Measurements from ENCODE around the gene NEK3. TPM values are rescaled to one million over a fixed set of nuclear protein-coding genes. Genes with fewer than 3 reads are reported as not detected.
"Not testable (repeated sequence)": the region's sequence is repeated elsewhere in the genome, so short reads cannot be mapped to it uniquely, and the experiment has no call there.

The NEK3 gene
- total and polyA plus RNA-seq, 4 experiments from 2014 or later = 3.4 to 8.2 (median 6.9) TPM

DNA sequence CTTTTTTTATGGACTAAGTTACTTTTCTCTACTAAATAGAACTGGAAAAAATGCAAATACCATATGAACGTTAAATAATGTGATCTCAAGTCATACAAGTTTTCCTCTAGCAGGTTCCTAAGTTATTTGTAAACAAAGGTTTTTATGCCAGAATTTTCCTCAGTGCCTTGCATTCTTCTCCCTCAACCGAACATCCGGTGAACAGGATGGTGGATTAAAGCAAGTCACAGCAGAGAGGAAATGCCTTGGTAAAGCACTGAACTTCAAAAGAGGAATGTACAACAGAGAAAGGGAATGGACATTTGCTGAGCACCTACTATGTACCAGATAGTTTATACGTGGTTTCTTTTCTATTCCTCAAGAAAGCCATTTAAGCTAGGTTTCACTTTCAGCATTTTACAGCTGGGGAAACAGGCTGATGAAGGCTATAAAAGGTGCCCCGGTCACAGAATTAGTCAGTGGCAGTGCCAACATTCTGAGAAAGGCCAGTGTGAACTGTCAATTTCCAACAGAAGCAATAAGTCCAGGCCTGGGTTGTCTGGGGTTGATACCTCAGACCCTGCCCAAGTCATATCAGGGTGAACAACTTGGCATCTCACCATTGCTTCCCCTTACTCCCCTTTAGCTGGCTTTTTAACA is 22.0 kb upstream of the NEK3 start:
- POLR2A ChIA-PET (ENCODE audit: partially characterized antibody); H3K9me3 Mint-ChIP-seq; DNase-seq; CTCF ChIA-PET (ENCODE audit: partially characterized antibody); H3K4me3 Mint-ChIP-seq; H3K4me1 Mint-ChIP-seq; H3K4me1 ChIP-seq (ENCODE audit: insufficient read depth, low read length); H3K27ac Mint-ChIP-seq; intact Hi-C loops (cut with micrococcal nuclease); H3K9me3 ChIP-seq (ENCODE audit: control insufficient read depth in 1 of 2, low read length in 2 of 2); H3K27me3 ChIP-seq (ENCODE audit: insufficient read depth, low read length); H3K27me3 Mint-ChIP-seq; H3K27ac ChIP-seq (ENCODE audit: low read depth, low read length); H3K4me3 ChIP-seq (ENCODE audit: low read length in 2 of 2): not testable (repeated sequence)
- peaks cover 27 to 49% of the 10 kb centered on the region in 2 donors for H3K36me3 Mint-ChIP-seq
- H3K36me3 ChIP-seq (ENCODE audit: insufficient read depth, low read length) = peaks cover 21% of the 10 kb centered on the region

DNA sequence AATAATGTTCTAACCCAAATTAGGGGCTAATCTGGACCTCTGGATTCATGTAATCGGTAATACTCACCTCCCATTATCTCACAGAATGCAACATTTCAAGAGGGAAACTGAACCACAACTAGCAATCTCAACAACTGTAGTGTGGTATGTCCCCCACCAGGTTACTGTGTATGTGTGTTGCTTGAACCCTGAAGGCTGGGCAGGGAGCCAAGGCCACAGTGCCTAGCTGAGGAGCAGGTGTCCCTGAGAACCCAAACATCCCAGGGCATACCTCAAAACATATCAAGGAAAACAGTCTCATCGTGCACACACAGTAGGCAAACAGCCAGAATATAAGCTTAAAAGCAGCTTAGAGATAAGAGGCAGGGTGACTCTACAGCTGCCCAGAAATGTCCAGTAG is 20.5 kb upstream of the NEK3 start:
- peaks cover 17% of the 10 kb centered on the region for H3K36me3 ChIP-seq (ENCODE audit: insufficient read depth, low read length)
- CTCF ChIA-PET (ENCODE audit: partially characterized antibody) = no interaction called here
- H3K4me3 ChIP-seq (ENCODE audit: low read length in 2 of 2) = no peak overlapping the region
- no peaks in the 10 kb centered on the region for H3K9me3 ChIP-seq (ENCODE audit: control insufficient read depth in 1 of 2, low read length in 2 of 2)
- Mint-ChIP-seq H3K27ac (no peak overlapping the region), H3K27me3 (no peaks in the 10 kb centered on the region), H3K36me3 (peaks cover 23 to 51% of the 10 kb centered on the region in 2 donors), H3K9me3 (no peaks in the 10 kb centered on the region), H3K4me1 (peaks cover 0 to 1% (median 0%) of the 10 kb centered on the region in 4 donors), H3K4me3 (no peak overlapping the region)
- H3K27me3 ChIP-seq (ENCODE audit: insufficient read depth, low read length) = no peaks in the 10 kb centered on the region
- no peak overlapping the region for H3K27ac ChIP-seq (ENCODE audit: low read depth, low read length)
- H3K4me1 ChIP-seq (ENCODE audit: insufficient read depth, low read length) = no peaks in the 10 kb centered on the region
- intact Hi-C loops (cut with micrococcal nuclease) = no loop called here
- no peak for DNase-seq
- POLR2A ChIA-PET (ENCODE audit: partially characterized antibody) = no interaction called here

DNA sequence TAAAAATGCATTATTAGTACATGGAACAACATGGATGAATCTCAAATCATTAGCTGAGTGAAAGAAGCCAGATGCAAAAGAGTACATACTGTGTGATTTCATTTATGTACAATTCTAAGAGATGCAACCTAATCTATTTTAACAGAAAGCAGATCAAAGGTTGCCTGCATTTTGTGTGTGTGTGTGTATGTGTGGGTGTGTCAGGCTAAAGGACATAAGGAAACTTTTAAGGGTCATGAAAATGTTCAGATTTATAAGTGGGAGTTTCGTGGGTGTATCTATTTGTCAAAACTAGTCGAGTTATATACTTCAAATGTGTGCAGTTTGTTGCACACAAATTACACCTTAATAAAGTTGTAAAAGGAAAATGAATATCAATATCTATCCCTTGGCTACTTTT is 17.9 kb upstream of the NEK3 start:
- H3K27me3 ChIP-seq (ENCODE audit: insufficient read depth, low read length) = no peaks in the 10 kb centered on the region
- H3K36me3 ChIP-seq (ENCODE audit: insufficient read depth, low read length) = peaks cover 24% of the 10 kb centered on the region
- CTCF ChIA-PET (ENCODE audit: partially characterized antibody) = no interaction called here
- Mint-ChIP-seq H3K27ac (peak overlapping the region in 1 of 7 donors; percentile 81), H3K36me3 (peaks cover 18 to 57% of the 10 kb centered on the region in 2 donors), H3K4me3 (no peak overlapping the region), H3K4me1 (peaks cover 0 to 2% (median under 1%) of the 10 kb centered on the region in 4 donors), H3K27me3 (no peaks in the 10 kb centered on the region), H3K9me3 (no peaks in the 10 kb centered on the region)
- intact Hi-C loops (cut with micrococcal nuclease) = no loop called here
- no peak overlapping the region for H3K4me3 ChIP-seq (ENCODE audit: low read length in 2 of 2)
- DNase-seq = no peak
- no peak overlapping the region for H3K27ac ChIP-seq (ENCODE audit: low read depth, low read length)
- no peaks in the 10 kb centered on the region for H3K9me3 ChIP-seq (ENCODE audit: control insufficient read depth in 1 of 2, low read length in 2 of 2)
- POLR2A ChIA-PET (ENCODE audit: partially characterized antibody) = no interaction called here
- H3K4me1 ChIP-seq (ENCODE audit: insufficient read depth, low read length) = no peaks in the 10 kb centered on the region

DNA sequence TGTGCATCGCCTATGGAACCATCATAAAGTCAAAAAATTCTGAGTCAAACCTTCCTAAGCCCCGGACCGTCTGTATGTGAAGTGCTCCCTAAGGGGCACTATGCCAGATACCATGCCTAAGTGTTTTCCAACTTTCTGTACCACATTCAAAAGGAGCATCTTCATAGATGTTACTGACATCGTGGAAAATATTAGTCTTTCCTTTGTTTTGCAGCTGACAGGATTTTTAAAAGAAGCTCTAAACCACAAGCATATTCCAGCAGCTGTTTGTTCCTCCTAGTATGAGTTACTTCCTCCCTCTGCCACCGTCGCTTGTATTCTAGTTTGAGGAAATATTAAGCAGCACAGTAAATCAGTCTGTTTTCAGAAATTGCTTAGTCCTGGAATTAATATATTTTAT is 14.6 kb upstream of the NEK3 start:
- H3K4me3 Mint-ChIP-seq; H3K27ac ChIP-seq (ENCODE audit: low read depth, low read length); intact Hi-C loops (cut with micrococcal nuclease); H3K9me3 ChIP-seq (ENCODE audit: control insufficient read depth in 1 of 2, low read length in 2 of 2); H3K4me3 ChIP-seq (ENCODE audit: low read length in 2 of 2); H3K9me3 Mint-ChIP-seq; H3K27me3 Mint-ChIP-seq; H3K27me3 ChIP-seq (ENCODE audit: insufficient read depth, low read length); DNase-seq; H3K4me1 Mint-ChIP-seq; H3K4me1 ChIP-seq (ENCODE audit: insufficient read depth, low read length): not testable (repeated sequence)
- ChIA-PET CTCF (ENCODE audit: partially characterized antibody) (interaction anchor here (1.4 kb wide), 1 partner anchor 12 kb away, joined by 3 read pairs; no protein-coding TSS in a partner anchor), POLR2A (ENCODE audit: partially characterized antibody) (interaction anchor here (1.1 kb wide), 1 partner anchor 18 kb away, joined by 3 read pairs; no protein-coding TSS in a partner anchor)
- Mint-ChIP-seq H3K27ac (peak overlapping the region in 5 of 7 donors; percentile 2 to 60 (median 27)), H3K36me3 (peaks cover 13 to 61% of the 10 kb centered on the region in 2 donors)
- peaks cover 20% of the 10 kb centered on the region for H3K36me3 ChIP-seq (ENCODE audit: insufficient read depth, low read length)

DNA sequence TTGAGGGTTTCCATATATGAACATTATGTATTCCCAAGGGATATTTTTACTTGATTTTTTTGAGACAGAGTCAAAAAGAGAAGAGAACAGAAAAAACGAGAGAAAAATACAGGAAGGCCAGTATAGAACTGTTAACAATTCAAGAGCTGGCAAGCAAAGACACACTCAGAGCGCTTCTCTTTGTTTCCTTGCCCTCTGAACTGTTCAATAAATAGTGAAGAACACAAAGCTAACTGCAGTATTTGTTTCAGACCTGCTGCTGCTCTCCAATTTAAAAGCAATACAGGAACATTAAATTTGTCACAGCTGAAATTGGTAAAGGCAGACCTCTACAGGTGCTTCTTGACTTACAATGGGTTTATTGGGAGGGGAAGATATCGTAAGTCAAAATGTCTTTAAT is 14.0 kb upstream of the NEK3 start:
- peak overlapping the region in 2 of 7 donors; percentile 57 to 66 for H3K27ac Mint-ChIP-seq
- Histone ChIP-seq H3K4me3 (ENCODE audit: low read length in 2 of 2) (no peak overlapping the region), H3K27me3 (ENCODE audit: insufficient read depth, low read length) (no peaks in the 10 kb centered on the region), H3K36me3 (ENCODE audit: insufficient read depth, low read length) (peaks cover 20% of the 10 kb centered on the region), H3K4me1 (ENCODE audit: insufficient read depth, low read length) (no peaks in the 10 kb centered on the region), H3K27ac (ENCODE audit: low read depth, low read length) (no peak overlapping the region), H3K9me3 (ENCODE audit: control insufficient read depth in 1 of 2, low read length in 2 of 2) (no peaks in the 10 kb centered on the region)
- no peaks in the 10 kb centered on the region for H3K27me3 Mint-ChIP-seq
- POLR2A ChIA-PET (ENCODE audit: partially characterized antibody) = no interaction called here
- intact Hi-C loops (cut with micrococcal nuclease) = no loop called here
- CTCF ChIA-PET (ENCODE audit: partially characterized antibody) = interaction anchor here (1.3 to 1.4 kb wide), 2 partner anchors 13 to 45 kb away, joined by 3 read pairs; partner anchors contain the start of gene NEK5
- H3K36me3 Mint-ChIP-seq = peaks cover 13 to 65% of the 10 kb centered on the region in 2 donors
- no peak overlapping the region for H3K4me3 Mint-ChIP-seq
- no peaks in the 10 kb centered on the region for H3K9me3 Mint-ChIP-seq
- no peak for DNase-seq
- peaks cover 0 to 2% (median under 1%) of the 10 kb centered on the region in 4 donors for H3K4me1 Mint-ChIP-seq

DNA sequence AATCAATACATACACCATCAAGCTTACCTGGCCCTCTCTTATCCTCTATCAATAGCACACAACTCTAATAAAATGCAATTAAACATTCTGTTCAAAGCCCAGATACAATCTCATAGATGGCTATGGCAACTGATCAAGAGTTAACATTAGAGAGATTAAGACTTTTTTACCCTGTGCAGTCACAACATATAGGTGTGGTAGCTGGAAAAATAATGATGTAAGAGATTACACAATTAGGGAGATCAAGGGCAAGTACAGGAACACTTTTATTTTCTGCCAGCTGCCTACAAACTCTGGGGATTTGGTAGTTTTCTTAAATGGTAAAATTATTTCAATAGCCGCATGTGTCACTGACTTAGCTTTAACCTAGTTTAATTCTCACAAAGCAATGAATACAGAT is 12.3 kb upstream of the NEK3 start:
- H3K27me3 ChIP-seq (ENCODE audit: insufficient read depth, low read length); DNase-seq; H3K27ac ChIP-seq (ENCODE audit: low read depth, low read length); H3K4me3 Mint-ChIP-seq; H3K9me3 ChIP-seq (ENCODE audit: control insufficient read depth in 1 of 2, low read length in 2 of 2); H3K27me3 Mint-ChIP-seq; intact Hi-C loops (cut with micrococcal nuclease); H3K4me3 ChIP-seq (ENCODE audit: low read length in 2 of 2); H3K4me1 Mint-ChIP-seq; H3K9me3 Mint-ChIP-seq; H3K4me1 ChIP-seq (ENCODE audit: insufficient read depth, low read length); CTCF ChIA-PET (ENCODE audit: partially characterized antibody); POLR2A ChIA-PET (ENCODE audit: partially characterized antibody): not testable (repeated sequence)
- peaks cover 14 to 64% of the 10 kb centered on the region in 2 donors for H3K36me3 Mint-ChIP-seq
- H3K27ac Mint-ChIP-seq = peak overlapping the region in 3 of 7 donors; percentile 0 to 63 (median 48)
- H3K36me3 ChIP-seq (ENCODE audit: insufficient read depth, low read length) = peaks cover 11% of the 10 kb centered on the region

DNA sequence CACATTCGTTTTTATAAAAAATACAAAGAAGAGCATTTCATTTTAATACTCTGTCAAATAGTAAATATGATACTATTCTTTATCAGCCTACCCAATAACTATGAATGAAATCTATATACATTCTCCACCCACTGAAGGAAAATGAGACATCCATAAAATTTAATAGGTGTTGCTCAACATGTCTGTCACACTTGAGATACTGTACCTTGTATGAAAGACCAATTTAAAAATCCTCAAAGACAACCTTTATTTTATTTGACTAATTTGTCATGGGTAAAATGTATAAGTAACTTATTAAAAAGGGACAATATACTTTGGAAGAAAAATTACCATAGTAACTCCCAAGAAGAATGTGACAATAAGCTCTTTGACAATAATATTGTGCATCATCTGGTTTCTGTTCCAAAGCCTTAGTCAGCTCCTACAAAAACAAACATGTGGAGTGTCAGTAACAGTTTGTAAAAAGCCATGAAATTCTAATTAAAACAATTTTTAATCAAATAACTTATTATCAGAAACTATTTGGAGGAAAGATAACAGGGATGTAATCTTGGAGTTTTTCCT is 11.5 kb upstream of the NEK3 start:
- H3K4me3 ChIP-seq (ENCODE audit: low read length in 2 of 2); H3K9me3 Mint-ChIP-seq; H3K4me3 Mint-ChIP-seq; H3K9me3 ChIP-seq (ENCODE audit: control insufficient read depth in 1 of 2, low read length in 2 of 2); intact Hi-C loops (cut with micrococcal nuclease); H3K27me3 Mint-ChIP-seq; DNase-seq; POLR2A ChIA-PET (ENCODE audit: partially characterized antibody); H3K4me1 Mint-ChIP-seq; H3K27me3 ChIP-seq (ENCODE audit: insufficient read depth, low read length); H3K4me1 ChIP-seq (ENCODE audit: insufficient read depth, low read length); H3K27ac ChIP-seq (ENCODE audit: low read depth, low read length); H3K27ac Mint-ChIP-seq: not testable (repeated sequence)
- H3K36me3 Mint-ChIP-seq = peaks cover 19 to 69% of the 10 kb centered on the region in 2 donors
- H3K36me3 ChIP-seq (ENCODE audit: insufficient read depth, low read length) = peaks cover 11% of the 10 kb centered on the region
- CTCF ChIA-PET (ENCODE audit: partially characterized antibody) = interaction anchor here (1.2 kb wide), 1 partner anchor 13 kb away, joined by 3 read pairs; no protein-coding TSS in a partner anchor

Measured in CD4-positive, alpha-beta memory T cell (primary cell).